ENCODE results near the gene ATP2B1.

The ATP2B1 gene

DNA sequence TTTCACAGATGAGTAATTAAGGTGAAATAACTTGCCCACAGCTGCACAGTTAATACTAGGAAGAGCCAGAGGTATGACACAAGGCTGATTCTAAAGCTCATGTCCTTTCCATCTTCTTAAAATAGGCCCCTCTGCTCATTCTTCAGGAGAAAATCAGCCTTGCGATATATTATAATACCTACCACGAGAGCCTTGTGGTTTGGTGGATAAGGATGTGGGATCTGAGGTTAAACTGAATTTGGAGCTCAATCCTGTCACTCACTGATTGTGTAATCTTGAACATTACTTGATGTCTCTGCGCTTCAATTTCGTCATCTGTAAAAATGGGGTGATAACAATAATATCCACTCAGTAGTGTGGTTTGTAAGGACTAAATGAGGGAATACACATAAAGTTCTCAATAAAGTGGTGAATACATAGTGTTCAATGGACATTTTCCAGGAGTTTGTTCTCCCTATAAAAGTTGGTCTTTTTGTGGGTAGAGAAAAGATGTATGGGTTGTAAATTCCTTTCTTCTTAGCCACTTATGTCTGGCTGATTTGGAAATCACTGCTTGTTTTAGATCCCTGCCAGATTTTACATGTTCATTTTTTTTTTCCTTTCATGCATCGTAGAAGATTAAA lies 25.1 kb upstream of the ATP2B1 start:
- no peaks in the 10 kb centered on the region for H3K27me3 ChIP-seq (ENCODE audit: insufficient read depth, low read length)
- no peak overlapping the region for H2BK120ac ChIP-seq (ENCODE audit: insufficient read depth, low read length, poor library complexity)
- H3K4me2 ChIP-seq (ENCODE audit: low read length), result no peak overlapping the region
- no peak overlapping the region for H4K91ac ChIP-seq (ENCODE audit: low read depth, low read length)
- H3K79me2 ChIP-seq (ENCODE audit: control insufficient read depth, insufficient read depth, low read length, poor library complexity), result no peaks in the 10 kb centered on the region
- H3K4ac ChIP-seq (ENCODE audit: low read depth, low read length), result no peak overlapping the region
- H3K4me3 ChIP-seq (ENCODE audit: low read depth, low read length), result no peak overlapping the region
- H3K9ac ChIP-seq (ENCODE audit: low read length), result no peak overlapping the region
- H2AK5ac ChIP-seq (ENCODE audit: low read length), result no peak overlapping the region
- no peaks in the 10 kb centered on the region for H3K9me3 ChIP-seq (ENCODE audit: insufficient read depth, low read depth, low read length)
- no CpG with 5 or more reads among the region's 5 CpGs for WGBS (ENCODE audit: extremely low coverage, insufficient coverage, insufficient read length)
- peak in 1 of 2 donors; percentile 37 for DNase-seq
- no peak overlapping the region for H2AFZ ChIP-seq (ENCODE audit: insufficient read depth, low read length, poor library complexity)
- H2BK12ac ChIP-seq (ENCODE audit: low read length), result no peak overlapping the region
- H3K23ac ChIP-seq (ENCODE audit: low read length), result no peak overlapping the region
- peaks cover 0 to 3% of the 10 kb centered on the region in 2 experiments for H3K4me1 ChIP-seq (ENCODE audit: control insufficient read depth in 1 of 2, insufficient read depth in 2 of 2, low read length in 2 of 2)
- no peak overlapping the region for H3K18ac ChIP-seq (ENCODE audit: low read length)
- peaks cover 2% of the 10 kb centered on the region for H3K79me1 ChIP-seq (ENCODE audit: low read length)
- no peak overlapping the region for H4K8ac ChIP-seq (ENCODE audit: low read depth, low read length)
- no peak overlapping the region for H4K12ac ChIP-seq (ENCODE audit: low read depth, low read length)
- H3K36me3 ChIP-seq (ENCODE audit: control insufficient read depth in 1 of 2, insufficient read depth in 2 of 2, low read length in 2 of 2), result no peaks in the 10 kb centered on the region
- H3K14ac ChIP-seq (ENCODE audit: low read length), result no peak overlapping the region
- no peak overlapping the region for H2BK5ac ChIP-seq (ENCODE audit: low read depth, low read length, poor library complexity)
- H3K27ac ChIP-seq (ENCODE audit: low read depth, low read length), result no peak overlapping the region

DNA sequence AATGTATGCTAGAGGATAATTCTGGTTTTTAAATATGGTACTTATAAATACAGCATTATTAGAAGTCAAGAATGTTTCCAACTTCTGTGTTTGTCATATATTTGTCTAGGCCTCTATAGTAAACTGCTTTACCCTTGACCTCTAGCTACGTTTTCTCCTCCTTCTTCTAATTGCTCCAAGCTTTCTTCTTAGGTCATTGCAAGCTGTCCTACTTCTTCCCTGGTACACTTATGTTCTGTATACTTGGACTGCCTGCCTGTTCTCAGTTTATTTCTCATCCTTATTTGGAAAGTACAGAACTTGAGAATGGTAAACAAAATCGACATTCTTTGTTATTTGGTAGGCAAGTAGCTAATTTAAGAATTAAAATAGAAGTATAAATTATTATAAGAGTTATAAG lies 23.9 kb upstream of the ATP2B1 start:
- Histone ChIP-seq H4K8ac (ENCODE audit: low read depth, low read length) (no peak overlapping the region), H2AFZ (ENCODE audit: insufficient read depth, low read length, poor library complexity) (no peak overlapping the region), H3K27ac (ENCODE audit: low read depth, low read length) (no peak overlapping the region), H3K79me2 (ENCODE audit: control insufficient read depth, insufficient read depth, low read length, poor library complexity) (no peaks in the 10 kb centered on the region), H2BK120ac (ENCODE audit: insufficient read depth, low read length, poor library complexity) (no peak overlapping the region), H3K4me1 (ENCODE audit: control insufficient read depth in 1 of 2, insufficient read depth in 2 of 2, low read length in 2 of 2) (peaks cover 0 to 3% of the 10 kb centered on the region in 2 experiments), H3K9ac (ENCODE audit: low read length) (no peak overlapping the region), H3K79me1 (ENCODE audit: low read length) (peaks cover 2% of the 10 kb centered on the region), H3K4me2 (ENCODE audit: low read length) (no peak overlapping the region), H4K12ac (ENCODE audit: low read depth, low read length) (no peak overlapping the region), H3K14ac (ENCODE audit: low read length) (no peak overlapping the region), H2BK12ac (ENCODE audit: low read length) (no peak overlapping the region), H3K4ac (ENCODE audit: low read depth, low read length) (no peak overlapping the region), H3K36me3 (ENCODE audit: control insufficient read depth in 1 of 2, insufficient read depth in 2 of 2, low read length in 2 of 2) (no peaks in the 10 kb centered on the region), H3K27me3 (ENCODE audit: insufficient read depth, low read length) (no peaks in the 10 kb centered on the region), H3K4me3 (ENCODE audit: low read depth, low read length) (no peak overlapping the region), H4K91ac (ENCODE audit: low read depth, low read length) (no peak overlapping the region), H2BK5ac (ENCODE audit: low read depth, low read length, poor library complexity) (no peak overlapping the region), H2AK5ac (ENCODE audit: low read length) (no peak overlapping the region), H3K23ac (ENCODE audit: low read length) (no peak overlapping the region), H3K9me3 (ENCODE audit: insufficient read depth, low read depth, low read length) (no peaks in the 10 kb centered on the region), H3K18ac (ENCODE audit: low read length) (no peak overlapping the region)
- no peak for DNase-seq
- WGBS (ENCODE audit: extremely low coverage, insufficient coverage, insufficient read length), result no CpG with 5 or more reads among the region's 2 CpGs

DNA sequence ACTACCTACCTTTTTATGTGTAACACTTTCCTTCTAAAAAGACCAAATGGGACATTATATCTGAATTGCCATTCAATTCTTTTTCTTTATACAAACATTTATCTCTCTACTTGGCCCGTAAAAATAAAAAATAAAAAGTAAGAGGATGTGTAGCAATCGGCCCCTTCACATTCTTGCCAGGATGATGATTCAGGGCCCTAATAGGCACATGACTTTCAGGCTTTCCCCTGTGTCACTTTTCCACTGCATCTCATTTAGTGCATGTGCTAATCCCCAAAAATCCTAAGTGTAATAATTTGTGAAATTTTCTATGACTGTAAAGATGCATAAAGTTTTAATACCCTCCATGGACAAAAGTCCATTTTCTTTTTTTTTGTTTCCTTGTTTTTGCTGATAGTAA lies 23.0 kb upstream of the ATP2B1 start:
- Histone ChIP-seq H3K23ac (ENCODE audit: low read length) (no peak overlapping the region), H2BK120ac (ENCODE audit: insufficient read depth, low read length, poor library complexity) (no peak overlapping the region)
- WGBS (ENCODE audit: extremely low coverage, insufficient coverage, insufficient read length), result no CpG with 5 or more reads among the region's 2 CpGs

GRCh38 chr12:89731089-89731488 lies 22.5 kb upstream of the ATP2B1 start:
- Histone ChIP-seq H3K27ac (ENCODE audit: low read depth, low read length) (no peak overlapping the region), H4K91ac (ENCODE audit: low read depth, low read length) (no peak overlapping the region), H2AFZ (ENCODE audit: insufficient read depth, low read length, poor library complexity) (no peak overlapping the region), H3K79me2 (ENCODE audit: control insufficient read depth, insufficient read depth, low read length, poor library complexity) (no peaks in the 10 kb centered on the region), H3K4me1 (ENCODE audit: control insufficient read depth in 1 of 2, insufficient read depth in 2 of 2, low read length in 2 of 2) (no peaks in the 10 kb centered on the region), H3K9me3 (ENCODE audit: insufficient read depth, low read depth, low read length) (no peaks in the 10 kb centered on the region), H3K4me3 (ENCODE audit: low read depth, low read length) (no peak overlapping the region), H2BK12ac (ENCODE audit: low read length) (no peak overlapping the region), H3K27me3 (ENCODE audit: insufficient read depth, low read length) (no peaks in the 10 kb centered on the region), H3K79me1 (ENCODE audit: low read length) (peaks cover 2% of the 10 kb centered on the region), H2BK5ac (ENCODE audit: low read depth, low read length, poor library complexity) (no peak overlapping the region), H3K23ac (ENCODE audit: low read length) (no peak overlapping the region), H3K36me3 (ENCODE audit: control insufficient read depth in 1 of 2, insufficient read depth in 2 of 2, low read length in 2 of 2) (no peaks in the 10 kb centered on the region), H4K12ac (ENCODE audit: low read depth, low read length) (no peak overlapping the region), H4K8ac (ENCODE audit: low read depth, low read length) (no peak overlapping the region), H2AK5ac (ENCODE audit: low read length) (no peak overlapping the region), H3K18ac (ENCODE audit: low read length) (no peak overlapping the region), H3K9ac (ENCODE audit: low read length) (no peak overlapping the region), H3K4ac (ENCODE audit: low read depth, low read length) (no peak overlapping the region), H3K4me2 (ENCODE audit: low read length) (no peak overlapping the region), H2BK120ac (ENCODE audit: insufficient read depth, low read length, poor library complexity) (no peak overlapping the region), H3K14ac (ENCODE audit: low read length) (no peak overlapping the region)
- no CpG with 5 or more reads among the region's 3 CpGs for WGBS (ENCODE audit: extremely low coverage, insufficient coverage, insufficient read length)
- DNase-seq, result peak in 1 of 2 donors; percentile 5

More for the DNA sequence above, 23.0 kb upstream of the ATP2B1 start:
- H4K12ac ChIP-seq (ENCODE audit: low read depth, low read length), result no peak overlapping the region
- no peaks in the 10 kb centered on the region for H3K36me3 ChIP-seq (ENCODE audit: control insufficient read depth in 1 of 2, insufficient read depth in 2 of 2, low read length in 2 of 2)
- H4K91ac ChIP-seq (ENCODE audit: low read depth, low read length), result no peak overlapping the region
- H3K4ac ChIP-seq (ENCODE audit: low read depth, low read length), result no peak overlapping the region
- no peaks in the 10 kb centered on the region for H3K9me3 ChIP-seq (ENCODE audit: insufficient read depth, low read depth, low read length)
- peaks cover 2% of the 10 kb centered on the region for H3K79me1 ChIP-seq (ENCODE audit: low read length)
- H3K9ac ChIP-seq (ENCODE audit: low read length), result no peak overlapping the region
- H4K8ac ChIP-seq (ENCODE audit: low read depth, low read length), result no peak overlapping the region
- H2AFZ ChIP-seq (ENCODE audit: insufficient read depth, low read length, poor library complexity), result no peak overlapping the region
- H3K27ac ChIP-seq (ENCODE audit: low read depth, low read length), result no peak overlapping the region
- H2BK12ac ChIP-seq (ENCODE audit: low read length), result no peak overlapping the region
- H3K4me2 ChIP-seq (ENCODE audit: low read length), result no peak overlapping the region
- H3K18ac ChIP-seq (ENCODE audit: low read length), result no peak overlapping the region
- DNase-seq, result peak in 1 of 2 donors; percentile 39
- H3K4me3 ChIP-seq (ENCODE audit: low read depth, low read length), result no peak overlapping the region
- no peak overlapping the region for H2BK5ac ChIP-seq (ENCODE audit: low read depth, low read length, poor library complexity)
- no peak overlapping the region for H3K14ac ChIP-seq (ENCODE audit: low read length)
- H3K79me2 ChIP-seq (ENCODE audit: control insufficient read depth, insufficient read depth, low read length, poor library complexity), result no peaks in the 10 kb centered on the region
- H3K4me1 ChIP-seq (ENCODE audit: control insufficient read depth in 1 of 2, insufficient read depth in 2 of 2, low read length in 2 of 2), result no peaks in the 10 kb centered on the region
- no peaks in the 10 kb centered on the region for H3K27me3 ChIP-seq (ENCODE audit: insufficient read depth, low read length)
- H2AK5ac ChIP-seq (ENCODE audit: low read length), result no peak overlapping the region

All from trophoblast cell (in vitro differentiated cells and primary cell).